Right lobe of liver (tissue), 4 donors: ENCODE measurements around the gene CCL28.

Experiments
- POLR2A ChIP-seq: fragments of 450-650 bp; IDR thresholded peaks from one replicate; pipeline ENCODE4 v1.6.1; 2017; ENCODE audit warnings: antibody characterized with exemption, mild to moderate bottlenecking
- TF ChIP-seq, protein P1 (sequence below), 4 donors: fragments of 200-600 bp in 3 of 4; fragments of 450-650 bp in 1 of 4; IDR thresholded peaks; one replicate each; pipeline versions ENCODE4 v1.5.1 to v1.8.0; 2016 to 2022; ENCODE audit warnings: antibody characterized with exemption in 4 of 4, mild to moderate bottlenecking in 2 of 4
- donor health status: DM: no; HTN: no; CAD: no.
- donor health status: DM: no; HTN: no; CAD: no.
- donor health status: DM: no; HTN: yes; CAD: no.

DNA sequence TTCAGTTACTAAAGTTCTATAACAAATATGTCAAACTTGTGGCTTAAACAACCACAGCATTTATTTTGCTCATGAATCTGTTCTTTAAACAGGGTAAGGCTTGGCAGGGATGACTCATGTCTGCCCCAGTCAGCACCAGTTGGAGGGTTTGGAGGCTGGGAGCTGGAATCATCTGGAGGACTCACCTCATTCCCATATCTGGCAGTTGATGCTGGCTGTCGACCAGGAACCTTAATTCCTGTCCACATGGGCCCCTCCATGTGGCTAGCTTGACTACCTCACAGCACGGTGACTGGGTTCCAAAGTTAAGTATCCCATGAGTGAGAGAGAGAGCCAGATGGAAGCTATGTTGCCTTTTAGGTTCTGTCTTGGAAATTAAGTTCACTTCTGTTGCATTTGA is 13.8 kb upstream of the CCL28 start:
- TF ChIP-seq, protein P1, sequence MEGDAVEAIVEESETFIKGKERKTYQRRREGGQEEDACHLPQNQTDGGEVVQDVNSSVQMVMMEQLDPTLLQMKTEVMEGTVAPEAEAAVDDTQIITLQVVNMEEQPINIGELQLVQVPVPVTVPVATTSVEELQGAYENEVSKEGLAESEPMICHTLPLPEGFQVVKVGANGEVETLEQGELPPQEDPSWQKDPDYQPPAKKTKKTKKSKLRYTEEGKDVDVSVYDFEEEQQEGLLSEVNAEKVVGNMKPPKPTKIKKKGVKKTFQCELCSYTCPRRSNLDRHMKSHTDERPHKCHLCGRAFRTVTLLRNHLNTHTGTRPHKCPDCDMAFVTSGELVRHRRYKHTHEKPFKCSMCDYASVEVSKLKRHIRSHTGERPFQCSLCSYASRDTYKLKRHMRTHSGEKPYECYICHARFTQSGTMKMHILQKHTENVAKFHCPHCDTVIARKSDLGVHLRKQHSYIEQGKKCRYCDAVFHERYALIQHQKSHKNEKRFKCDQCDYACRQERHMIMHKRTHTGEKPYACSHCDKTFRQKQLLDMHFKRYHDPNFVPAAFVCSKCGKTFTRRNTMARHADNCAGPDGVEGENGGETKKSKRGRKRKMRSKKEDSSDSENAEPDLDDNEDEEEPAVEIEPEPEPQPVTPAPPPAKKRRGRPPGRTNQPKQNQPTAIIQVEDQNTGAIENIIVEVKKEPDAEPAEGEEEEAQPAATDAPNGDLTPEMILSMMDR (IDR thresholded peaks at IDR 0.05), result no peak
- no peak for TF ChIP-seq POLR2A
